ENCODE measurements around the gene RHO. TPM values are rescaled to one million over a fixed set of nuclear protein-coding genes. Genes with fewer than 3 reads are reported as not detected.
"Not testable (repeated sequence)": the region's sequence is repeated elsewhere in the genome, so short reads cannot be mapped to it uniquely, and the experiment has no call there.

RHO gene
- total and polyA plus RNA-seq, 10 of the 15 experiments (the other 5 are each of a cell fraction or from before 2014, with no cell fraction given), result not detected

GRCh38 chr3:129490273-129490675, 38.2 kb upstream of the RHO start (continued):
- no peak for TF ChIP-seq FOS (IDR thresholded peaks at IDR 0.05; ENCODE audit: borderline replicate concordance, extremely low read depth, insufficient read length)
- no peak for TF ChIP-seq ZBED1 (IDR thresholded peaks at IDR 0.05; ENCODE audit: borderline replicate concordance)
- no peak for TF ChIP-seq CHD4 (IDR thresholded peaks at IDR 0.05)
- 0 out of 2 replicates have a peak, but pooled peaks have one; percentile 29 for TF ChIP-seq STAT1 (conservative IDR thresholded peaks at IDR 0.05)
- TF ChIP-seq CTCF (IDR thresholded peaks at IDR 0.05 in 2 of 3, conservative IDR thresholded peaks at IDR 0.05 in 1 of 3; ENCODE audit: control insufficient read depth in 2 of 3, extremely low read depth in 1 of 3, insufficient read depth in 1 of 3, low read depth in 3 of 3, low read length in 3 of 3), result peak; percentile 84 to 89 (median 86)
- TF ChIP-seq SMC3 (IDR thresholded peaks at IDR 0.05; ENCODE audit: borderline replicate concordance, low read length), result peak; percentile 83
- TF ChIP-seq EP300 (IDR thresholded peaks at IDR 0.05; ENCODE audit: borderline replicate concordance in 1 of 2, control insufficient read depth in 1 of 2, low read depth in 2 of 2, low read length in 2 of 2), result no peak
- no peak for TF ChIP-seq USF2 (IDR thresholded peaks at IDR 0.05; ENCODE audit: borderline replicate concordance, low read depth, low read length)
- TF ChIP-seq HSF1 (IDR thresholded peaks at IDR 0.05; ENCODE audit: low read depth, low read length), result no peak
- TF ChIP-seq IRF4 (IDR thresholded peaks at IDR 0.05; ENCODE audit: low read depth, low read length), result no peak
- no peak for TF ChIP-seq ZNF217 (IDR thresholded peaks at IDR 0.05)
- TF ChIP-seq MTA3 (IDR thresholded peaks at IDR 0.05; ENCODE audit: borderline replicate concordance, low read length), result no peak
- TF ChIP-seq SREBF2 (IDR thresholded peaks at IDR 0.05; ENCODE audit: low read length), result no peak
- peak; percentile 38; the same call in 1 of the 2 replicates for TF ChIP-seq IKZF1 (conservative IDR thresholded peaks at IDR 0.05)
- no peak for TF ChIP-seq CEBPB (IDR thresholded peaks at IDR 0.05; ENCODE audit: borderline replicate concordance in 1 of 2, low read depth in 2 of 2, low read length in 2 of 2)
- TF ChIP-seq CBFB (IDR thresholded peaks at IDR 0.05; ENCODE audit: low read depth), result no peak
- TF ChIP-seq ZNF622 (IDR thresholded peaks at IDR 0.05), result no peak
- peak; percentile 83 for TF ChIP-seq RAD21 (IDR thresholded peaks at IDR 0.05; ENCODE audit: insufficient read depth, low read depth, low read length)
- TF ChIP-seq SMAD5 (IDR thresholded peaks at IDR 0.05; ENCODE audit: low read depth), result no peak
- peak; percentile 14 for TF ChIP-seq SP1 (IDR thresholded peaks at IDR 0.05; ENCODE audit: low read depth, low read length)

- POLR2A ChIA-PET, result interaction anchor here (0.6 kb wide), 1 partner anchor 349 kb away, joined by 3 read pairs; no protein-coding TSS in a partner anchor
- not testable (repeated sequence) for H3K9ac ChIP-seq (ENCODE audit: control insufficient read depth, insufficient read depth, low read length); ATAC-seq; H3K27me3 ChIP-seq (replicated peaks in 1 of 2; ENCODE audit: control insufficient read depth in 2 of 2, insufficient read depth in 2 of 2, low read length in 1 of 2); BruUV-seq (replicated peaks); H3K4me3 ChIP-seq; H3K9me3 ChIP-seq (replicated peaks; ENCODE audit: control insufficient read depth, insufficient read depth, low read length); FAIRE-seq; H3K27ac ChIP-seq (ENCODE audit: control insufficient read depth, insufficient read depth); H3K4me1 ChIP-seq (ENCODE audit: control insufficient read depth, insufficient read depth, low read length); DNase-seq (ENCODE audit: low read depth, low spot score); H3K79me2 ChIP-seq (ENCODE audit: control insufficient read depth, insufficient read depth, low read length); H4K20me1 ChIP-seq (ENCODE audit: control insufficient read depth, insufficient read depth); H3K4me2 ChIP-seq (ENCODE audit: control insufficient read depth, insufficient read depth); H3K36me3 ChIP-seq (ENCODE audit: control insufficient read depth in 2 of 2, insufficient read depth in 2 of 2, low read length in 1 of 2); H2AFZ ChIP-seq (ENCODE audit: control insufficient read depth, low read depth, low read length)
- intact Hi-C loops (cut with micrococcal nuclease; ENCODE audit: unreplicated experiment) (loop anchor here (2.0 to 10.0 kb wide), 2 partner anchors 106 to 136 kb away; no protein-coding TSS in a partner anchor), in situ Hi-C loops (cut with MboI) (loop anchor here (5.0 kb wide), 1 partner anchor 341 kb away; no protein-coding TSS in a partner anchor)
- CTCF ChIA-PET, result interaction anchor here (0.9 to 3.3 kb wide), 17 partner anchors 11 to 443 kb away, joined by 3 to 37 read pairs (median 11); no protein-coding TSS in a partner anchor
- SMC1A ChIA-PET (ENCODE audit: uncharacterized antibody, unreplicated experiment), result interaction anchor here (1.1 to 2.2 kb wide), 10 partner anchors 21 to 440 kb away, joined by 3 to 18 read pairs (median 3); no protein-coding TSS in a partner anchor
- RAD21 ChIA-PET (ENCODE audit: unreplicated experiment), result interaction anchor here (1.0 to 2.6 kb wide), 10 partner anchors 35 to 197 kb away, joined by 3 to 25 read pairs (median 4); a partner anchor contains a TSS
- WGBS (ENCODE audit: insufficient coverage, insufficient replicate concordance, low lambda C conversion rate, missing lambda C conversion rate), result 56% methylated on average over 4 of the region's 4 CpGs
Measured at GRCh38 chr3:129491077-129491476, 37.4 kb upstream of the RHO start.

Measured in GM12878 (cell line).